ENCODE data around the gene ABCD3. TPM values are rescaled to one million over a fixed set of nuclear protein-coding genes. Genes with fewer than 3 reads are reported as not detected.
"Not testable (repeated sequence)": the region's sequence is repeated elsewhere in the genome, so short reads cannot be mapped to it uniquely, and the experiment has no call there.

Gene ABCD3
- polyA plus RNA-seq, 3 donors = 7.8 to 24.9 (median 21.0) TPM

DNA sequence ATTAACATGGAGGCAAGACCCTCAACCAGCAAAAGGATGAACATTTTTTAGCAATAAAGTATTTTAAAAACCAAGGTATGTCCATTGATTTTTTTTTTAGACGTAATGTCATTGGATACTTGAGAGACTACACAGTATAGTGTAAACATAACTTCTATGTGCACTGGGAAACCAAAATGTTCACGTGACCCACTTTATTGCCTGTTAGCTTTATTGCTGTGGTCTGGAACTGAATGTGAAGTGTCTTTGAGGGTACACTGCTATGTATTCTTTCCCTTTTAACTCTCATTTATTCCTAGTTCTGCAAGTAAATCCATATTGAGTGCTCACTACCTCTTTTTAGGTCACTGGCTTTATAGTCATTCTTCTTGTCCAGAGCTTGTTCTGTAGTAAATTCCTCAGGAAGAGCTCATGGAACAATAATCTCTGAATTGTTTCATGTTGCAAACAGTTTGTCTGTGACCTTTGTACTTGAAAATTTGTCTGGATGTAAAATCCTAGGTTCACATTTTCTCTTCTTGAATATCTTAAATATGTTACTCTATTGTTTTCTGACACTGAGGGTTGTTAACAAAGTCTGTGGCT, 20.6 kb downstream of the ABCD3 start:
- Mint-ChIP-seq H3K27me3 (ENCODE audit: low read depth in 3 of 3) (peaks cover 0 to 2% (median 0%) of the 10 kb centered on the region in 3 donors), H3K36me3 (peaks cover 8 to 16% of the 10 kb centered on the region in 2 donors), H3K27ac (no peak overlapping the region), H3K4me1 (peaks cover 2% of the 10 kb centered on the region), H3K9me3 (peaks cover 18 to 30% (median 24%) of the 10 kb centered on the region in 7 donors), H3K4me3 (no peak overlapping the region)
- DNase-seq = no peak
- H3K27ac ChIP-seq (ENCODE audit: low read depth in 1 of 2, low read length in 2 of 2) = no peak overlapping the region
- H3K27me3 ChIP-seq (ENCODE audit: control insufficient read depth in 2 of 2, insufficient read depth in 2 of 2, low read length in 2 of 2) = no peaks in the 10 kb centered on the region
- no peak overlapping the region for H3K4me3 ChIP-seq (replicated peaks in 1 of 3; ENCODE audit: low read depth in 2 of 3, low read length in 3 of 3)
- H3K4me1 ChIP-seq (ENCODE audit: control insufficient read depth in 1 of 2, insufficient read depth in 2 of 2, low read length in 2 of 2) = no peaks in the 10 kb centered on the region
- intact Hi-C loops (cut with micrococcal nuclease) = no loop called here
- no peak overlapping the region for H3K4me2 ChIP-seq (replicated peaks; ENCODE audit: extremely low read depth, low read length, poor library complexity, severe bottlenecking)
- WGBS (ENCODE audit: insufficient coverage) = no CpG with 5 or more reads among the region's 2 CpGs
- peaks cover 4 to 27% of the 10 kb centered on the region in 2 donors for H3K9me3 ChIP-seq (replicated peaks in 1 of 2; ENCODE audit: control insufficient read depth in 1 of 2, insufficient read depth in 1 of 2, low read length in 2 of 2)
- no peaks in the 10 kb centered on the region for H3K36me3 ChIP-seq (replicated peaks in 1 of 2; ENCODE audit: control insufficient read depth in 1 of 2, insufficient read depth in 2 of 2, low read length in 2 of 2)
- TF ChIP-seq, protein P1, sequence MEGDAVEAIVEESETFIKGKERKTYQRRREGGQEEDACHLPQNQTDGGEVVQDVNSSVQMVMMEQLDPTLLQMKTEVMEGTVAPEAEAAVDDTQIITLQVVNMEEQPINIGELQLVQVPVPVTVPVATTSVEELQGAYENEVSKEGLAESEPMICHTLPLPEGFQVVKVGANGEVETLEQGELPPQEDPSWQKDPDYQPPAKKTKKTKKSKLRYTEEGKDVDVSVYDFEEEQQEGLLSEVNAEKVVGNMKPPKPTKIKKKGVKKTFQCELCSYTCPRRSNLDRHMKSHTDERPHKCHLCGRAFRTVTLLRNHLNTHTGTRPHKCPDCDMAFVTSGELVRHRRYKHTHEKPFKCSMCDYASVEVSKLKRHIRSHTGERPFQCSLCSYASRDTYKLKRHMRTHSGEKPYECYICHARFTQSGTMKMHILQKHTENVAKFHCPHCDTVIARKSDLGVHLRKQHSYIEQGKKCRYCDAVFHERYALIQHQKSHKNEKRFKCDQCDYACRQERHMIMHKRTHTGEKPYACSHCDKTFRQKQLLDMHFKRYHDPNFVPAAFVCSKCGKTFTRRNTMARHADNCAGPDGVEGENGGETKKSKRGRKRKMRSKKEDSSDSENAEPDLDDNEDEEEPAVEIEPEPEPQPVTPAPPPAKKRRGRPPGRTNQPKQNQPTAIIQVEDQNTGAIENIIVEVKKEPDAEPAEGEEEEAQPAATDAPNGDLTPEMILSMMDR (IDR thresholded peaks at IDR 0.05) = no peak
- H4K20me1 ChIP-seq (ENCODE audit: insufficient read depth, low read length) = peaks cover 30% of the 10 kb centered on the region
- H2AFZ ChIP-seq (ENCODE audit: insufficient read depth, low read depth, low read length, poor library complexity, severe bottlenecking) = no peak overlapping the region
- H3K9ac ChIP-seq (ENCODE audit: insufficient read depth, low read length, poor library complexity, severe bottlenecking) = no peak overlapping the region
- peaks cover 81% of the 10 kb centered on the region for H3K79me2 ChIP-seq (ENCODE audit: insufficient read depth, low read length)

DNA sequence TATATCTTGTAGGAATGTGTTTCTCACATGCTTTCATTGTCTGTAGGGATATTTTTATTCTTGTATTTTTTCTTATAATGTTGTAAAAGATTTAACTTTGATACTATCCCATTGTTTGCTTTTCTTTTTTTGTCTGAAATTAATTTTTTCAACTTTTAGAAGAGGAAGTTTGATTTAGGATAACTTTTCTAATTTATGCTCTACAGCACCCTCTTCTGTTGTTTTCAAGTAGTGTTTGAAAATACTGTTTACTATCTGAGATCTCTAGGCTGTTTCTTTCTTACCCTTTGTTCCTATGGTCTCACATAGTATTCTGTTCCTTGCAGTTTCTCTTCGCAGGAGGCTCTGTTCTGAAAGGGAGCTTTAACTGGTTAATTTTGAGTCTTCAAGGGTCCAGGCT, 21.9 kb downstream of the ABCD3 start:
- TF ChIP-seq, protein P1 (IDR thresholded peaks at IDR 0.05) = peak; percentile 30

DNA sequence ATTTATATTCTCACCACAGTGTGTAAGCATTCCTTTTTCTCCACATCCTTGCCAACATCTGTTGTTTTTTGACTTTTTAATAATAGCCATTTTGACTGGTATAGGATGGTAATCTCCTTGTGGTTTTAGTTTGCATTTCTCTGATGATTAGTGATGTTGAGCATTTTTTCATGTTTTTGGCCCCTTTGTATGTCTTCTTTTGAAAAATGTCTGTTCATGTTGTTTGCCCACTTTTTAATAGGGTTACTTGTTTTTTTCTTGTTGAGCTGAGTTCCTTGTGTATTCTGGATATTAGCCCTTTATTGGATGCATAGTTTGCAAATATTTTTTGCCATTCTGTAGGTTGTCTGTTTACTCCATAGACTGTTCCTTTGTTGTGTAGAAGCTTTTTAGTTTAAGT, 24.9 kb downstream of the ABCD3 start:
- Mint-ChIP-seq H3K9me3 (peaks cover 36 to 49% (median 45%) of the 10 kb centered on the region in 7 donors), H3K27ac (peak overlapping the region in 1 of 7 donors; percentile 8), H3K36me3 (peaks cover 9 to 30% of the 10 kb centered on the region in 2 donors)
- peaks cover 74% of the 10 kb centered on the region for H3K79me2 ChIP-seq (ENCODE audit: insufficient read depth, low read length)
- H3K27ac ChIP-seq (ENCODE audit: low read depth in 1 of 2, low read length in 2 of 2); H3K4me3 ChIP-seq (replicated peaks in 1 of 3; ENCODE audit: low read depth in 2 of 3, low read length in 3 of 3); H3K4me2 ChIP-seq (replicated peaks; ENCODE audit: extremely low read depth, low read length, poor library complexity, severe bottlenecking); DNase-seq; H2AFZ ChIP-seq (ENCODE audit: insufficient read depth, low read depth, low read length, poor library complexity, severe bottlenecking); intact Hi-C loops (cut with micrococcal nuclease); H3K9ac ChIP-seq (ENCODE audit: insufficient read depth, low read length, poor library complexity, severe bottlenecking); H3K27me3 Mint-ChIP-seq (ENCODE audit: low read depth in 3 of 3); H3K27me3 ChIP-seq (ENCODE audit: control insufficient read depth in 2 of 2, insufficient read depth in 2 of 2, low read length in 2 of 2); H3K4me1 Mint-ChIP-seq; H3K4me3 Mint-ChIP-seq; H3K36me3 ChIP-seq (replicated peaks in 1 of 2; ENCODE audit: control insufficient read depth in 1 of 2, insufficient read depth in 2 of 2, low read length in 2 of 2); H4K20me1 ChIP-seq (ENCODE audit: insufficient read depth, low read length); H3K4me1 ChIP-seq (ENCODE audit: control insufficient read depth in 1 of 2, insufficient read depth in 2 of 2, low read length in 2 of 2): not testable (repeated sequence)
- H3K9me3 ChIP-seq (replicated peaks in 1 of 2; ENCODE audit: control insufficient read depth in 1 of 2, insufficient read depth in 1 of 2, low read length in 2 of 2) = peaks cover 29 to 51% of the 10 kb centered on the region in 2 donors

More for the DNA sequence above, 21.9 kb downstream of the ABCD3 start:
- Histone ChIP-seq H3K27ac (ENCODE audit: low read depth in 1 of 2, low read length in 2 of 2) (no peak overlapping the region), H3K4me1 (ENCODE audit: control insufficient read depth in 1 of 2, insufficient read depth in 2 of 2, low read length in 2 of 2) (no peaks in the 10 kb centered on the region), H3K79me2 (ENCODE audit: insufficient read depth, low read length) (peaks cover 88% of the 10 kb centered on the region), H3K27me3 (ENCODE audit: control insufficient read depth in 2 of 2, insufficient read depth in 2 of 2, low read length in 2 of 2) (no peaks in the 10 kb centered on the region), H3K9me3 (replicated peaks in 1 of 2; ENCODE audit: control insufficient read depth in 1 of 2, insufficient read depth in 1 of 2, low read length in 2 of 2) (peaks cover 17 to 40% of the 10 kb centered on the region in 2 donors), H3K36me3 (replicated peaks in 1 of 2; ENCODE audit: control insufficient read depth in 1 of 2, insufficient read depth in 2 of 2, low read length in 2 of 2) (peaks cover 0 to under 1% of the 10 kb centered on the region in 2 donors), H3K4me2 (replicated peaks; ENCODE audit: extremely low read depth, low read length, poor library complexity, severe bottlenecking) (no peak overlapping the region), H3K9ac (ENCODE audit: insufficient read depth, low read length, poor library complexity, severe bottlenecking) (no peak overlapping the region), H4K20me1 (ENCODE audit: insufficient read depth, low read length) (peaks cover 22% of the 10 kb centered on the region), H2AFZ (ENCODE audit: insufficient read depth, low read depth, low read length, poor library complexity, severe bottlenecking) (no peak overlapping the region), H3K4me3 (replicated peaks in 1 of 3; ENCODE audit: low read depth in 2 of 3, low read length in 3 of 3) (no peak overlapping the region)
- no CpG with 5 or more reads among the region's 1 CpG for WGBS (ENCODE audit: insufficient coverage)
- H3K27me3 Mint-ChIP-seq (ENCODE audit: low read depth in 3 of 3) = peaks cover 0 to 4% (median under 1%) of the 10 kb centered on the region in 3 donors
- no peaks in the 10 kb centered on the region for H3K4me1 Mint-ChIP-seq
- no peak for DNase-seq
- intact Hi-C loops (cut with micrococcal nuclease) = no loop called here
- no peak overlapping the region for H3K27ac Mint-ChIP-seq
- H3K36me3 Mint-ChIP-seq = peaks cover 5 to 21% of the 10 kb centered on the region in 2 donors
- H3K9me3 Mint-ChIP-seq = peaks cover 27 to 37% (median 34%) of the 10 kb centered on the region in 7 donors
- H3K4me3 Mint-ChIP-seq = no peak overlapping the region
